SK-N-SH (cell line): ENCODE data around the gene RPN1. TPM values are rescaled to one million over a fixed set of nuclear protein-coding genes. Genes with fewer than 3 reads are reported as not detected.

Experiments used
- CTCF ChIA-PET: fragments of 300-600, 350-600 bp; formaldehyde crosslinking; extraction: SDS; loops from one replicate; lab custom pipeline; 2021; lab: Yijun Ruan, JAX
- POLR2A ChIA-PET: fragments of 350-600 bp; sonication (Branson Sonifier 250); formaldehyde crosslinking; extraction: SDS; loops from one replicate; lab custom pipeline; 2020; ENCODE audit warnings: antibody characterized with exemption, inconsistent platforms; lab: Yijun Ruan, JAX
- DNase-seq: peaks from one replicate; pipeline ENCODE4 v3.0.0; 2012
- H2AFZ ChIP-seq: fragments of 200-600 bp; sonication (generic); 2 replicates; pipeline ENCODE4 v1.8.1; 2016; ENCODE audit warnings: antibody characterized with exemption, mild to moderate bottlenecking, low read depth
- H3F3A ChIP-seq: fragments of 200-600 bp; sonication (generic); replicated peaks from 2 replicates; pipeline ENCODE3; 2016; ENCODE audit warnings: antibody characterized with exemption, mild to moderate bottlenecking; ENCODE audit not compliant: insufficient read depth
- H3K27ac ChIP-seq, 2 experiments: fragments of 200-500 bp in 1 of 2; fragments of 200-600 bp in 1 of 2; sonication (Bioruptor generic) in 1 of 2; sonication (generic), shearing (Covaris generic) in 1 of 2; 2 replicates each; pipeline versions ENCODE4 v1.5.1 to v1.6.1; 2014 to 2016; ENCODE audit warnings: low read depth in 2 of 2, inconsistent platforms in 1 of 2, low read length in 1 of 2, mild to moderate bottlenecking in 1 of 2, mixed read lengths in 1 of 2
- H3K27me3 ChIP-seq: fragments of 200-600 bp; sonication (generic), shearing (Covaris generic); 2 replicates; pipeline ENCODE4 v1.6.1; 2016; ENCODE audit warnings: mixed run types; ENCODE audit not compliant: insufficient read depth
- H3K36me3 ChIP-seq, 2 experiments: fragments of 200-500 bp in 1 of 2; fragments of 200-600 bp in 1 of 2; sonication (Bioruptor generic) in 1 of 2; sonication (generic) in 1 of 2; replicated peaks in 1 of 2; 2 replicates each; pipeline versions ENCODE3 to v1.5.1; 2014 to 2016; ENCODE audit warnings: low read length in 1 of 2, mild to moderate bottlenecking in 1 of 2; ENCODE audit not compliant: insufficient read depth in 2 of 2, control insufficient read depth in 1 of 2
- H3K4me1 ChIP-seq, 2 experiments: fragments of 200-500 bp in 1 of 2; fragments of 200-600 bp in 1 of 2; sonication (Bioruptor generic) in 1 of 2; sonication (generic), shearing (Covaris generic) in 1 of 2; 2 replicates each; pipeline versions ENCODE4 v1.5.1 to v1.6.1; 2014 to 2016; ENCODE audit warnings: low read depth in 1 of 2, low read length in 1 of 2, mixed run types in 1 of 2; ENCODE audit not compliant: insufficient read depth in 2 of 2, control insufficient read depth in 1 of 2
- H3K4me2 ChIP-seq: fragments of 200-600 bp; sonication (generic), shearing (Covaris generic); 2 replicates; pipeline ENCODE4 v1.6.1; 2017; ENCODE audit warnings: mixed run types
- H3K4me3 ChIP-seq, 2 experiments: fragments of 200-500 bp in 1 of 2; fragments of 200-600 bp in 1 of 2; sonication (Bioruptor generic) in 1 of 2; sonication (generic), shearing (Covaris generic) in 1 of 2; 2 replicates each; pipeline versions ENCODE4 v1.5.1 to v1.8.1; 2014 to 2016; ENCODE audit warnings: low read depth in 2 of 2, inconsistent platforms in 1 of 2, low read length in 1 of 2, mild to moderate bottlenecking in 1 of 2, mixed read lengths in 1 of 2, moderate library complexity in 1 of 2
- H3K79me2 ChIP-seq: fragments of 200-600 bp; sonication (generic); 2 replicates; pipeline ENCODE4 v1.8.1; 2017; ENCODE audit warnings: mild to moderate bottlenecking; ENCODE audit not compliant: insufficient read depth
- H3K9ac ChIP-seq: fragments of 200-600 bp; sonication (generic); 2 replicates; pipeline ENCODE4 v1.6.1; 2017; ENCODE audit warnings: mixed run types
- H3K9me2 ChIP-seq: fragments of 200-600 bp; sonication (generic); 2 replicates; pipeline ENCODE4 v1.6.1; 2017; ENCODE audit warnings: mixed run types
- H3K9me3 ChIP-seq: fragments of 200-600 bp; sonication (generic); 2 replicates; pipeline ENCODE4 v1.6.1; 2017; ENCODE audit warnings: mixed run types, mild to moderate bottlenecking, moderate library complexity
- H4K20me1 ChIP-seq: fragments of 200-600 bp; sonication (generic); 2 replicates; pipeline ENCODE4 v1.6.1; 2017; ENCODE audit warnings: mild to moderate bottlenecking, mixed run types; ENCODE audit not compliant: insufficient read depth
- EZH2phosphoT487 ChIP-seq: fragments of 200-600 bp; sonication (generic); IDR thresholded peaks from 2 replicates; pipeline ENCODE4 v1.6.1; 2017; ENCODE audit warnings: low read depth, mixed run types, mild to moderate bottlenecking, antibody characterized with exemption, moderate library complexity, borderline replicate concordance
- FOSL2 ChIP-seq: IDR thresholded peaks from 2 replicates; pipeline ENCODE4 v1.4.0; 2012; ENCODE audit warnings: low read depth, mild to moderate bottlenecking, moderate library complexity, borderline replicate concordance
- FOXJ3 ChIP-seq: sonication (generic); formaldehyde crosslinking; IDR thresholded peaks from 2 replicates; pipeline ENCODE4 v1.5.1; 2020; ENCODE audit warnings: mild to moderate bottlenecking, missing genetic modification reagents
- FOXM1 ChIP-seq: IDR thresholded peaks from 2 replicates; pipeline ENCODE4 v1.4.0; 2012; ENCODE audit warnings: low read depth, mild to moderate bottlenecking
- GATA2 ChIP-seq: sonication (generic); formaldehyde crosslinking; IDR thresholded peaks from 2 replicates; pipeline ENCODE4 v1.5.0; 2020; ENCODE audit warnings: mild to moderate bottlenecking, missing genetic modification reagents
- POLR2AphosphoS5 ChIP-seq: IDR thresholded peaks from 2 replicates; pipeline ENCODE4 v1.6.1; 2012; ENCODE audit warnings: low read depth, low read length
- RCOR1 ChIP-seq: fragments of 150-350 bp; IDR thresholded peaks from 2 replicates; pipeline ENCODE4 v1.6.1; 2017; ENCODE audit warnings: antibody characterized with exemption, low read length
- SIN3A ChIP-seq: IDR thresholded peaks from 2 replicates; pipeline ENCODE4 v1.6.1; 2012; ENCODE audit warnings: low read depth, mild to moderate bottlenecking, low read length, moderate library complexity, borderline replicate concordance
- SMC3 ChIP-seq: IDR thresholded peaks from 2 replicates; pipeline ENCODE4 v1.6.1; 2012; ENCODE audit warnings: low read depth, low read length, improper control_type of control experiment
- TCF12 ChIP-seq: IDR thresholded peaks from 2 replicates; pipeline ENCODE4 v1.4.0; 2012
- TEAD4 ChIP-seq: IDR thresholded peaks from 2 replicates; pipeline ENCODE4 v1.4.0; 2012; ENCODE audit warnings: mild to moderate bottlenecking, borderline replicate concordance; ENCODE audit not compliant: insufficient read depth
- WGBS: methylation state at CpG from one replicate; pipeline ENCODE4 v1.1.6; 2017; ENCODE audit warnings: low lambda C conversion rate; 5-methylcytosine and 5-hydroxymethylcytosine counted together
- polyA plus RNA-seq, 3 experiments: library from polyadenylated mRNA; depleted of rRNA; stranded (reverse); fragments of >200 nt; gene quantifications; 2 replicates each; pipeline ENCODE4 v1.2.3, GENCODE V29; 2012
- TF ChIP-seq, protein P1 (sequence below): IDR thresholded peaks from 2 replicates; pipeline ENCODE4; 2012
- TF ChIP-seq, protein P2 (sequence below): IDR thresholded peaks from 2 replicates; pipeline ENCODE4 v1.4.0; 2012; ENCODE audit warnings: low read depth, borderline replicate concordance
- TF ChIP-seq, protein P3 (sequence below): IDR thresholded peaks from 2 replicates; pipeline ENCODE4 v1.4.0; 2012; ENCODE audit warnings: low read depth

RPN1 gene
- polyA plus RNA-seq, 1 of the 3 experiments (the other 2 are of a cell fraction), result 162 TPM

DNA sequence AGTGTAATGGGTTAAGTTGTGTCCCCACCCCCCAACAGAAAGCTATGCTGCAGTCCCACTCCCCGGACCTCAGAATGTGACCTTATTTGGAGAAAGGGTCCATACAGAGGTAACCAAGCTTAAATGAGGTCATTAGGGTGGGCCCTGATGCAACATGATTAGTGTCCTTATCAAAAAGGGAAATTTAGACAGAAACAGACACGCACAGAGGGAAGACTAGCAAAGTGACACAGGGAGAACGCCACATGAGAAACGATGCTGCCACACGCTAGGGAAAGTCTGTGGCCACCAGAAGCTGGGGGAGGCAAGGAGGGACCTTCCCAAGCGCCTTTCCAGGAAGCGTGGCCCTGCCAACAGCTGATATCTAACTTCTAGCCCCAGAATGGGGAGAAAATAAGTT is 65.4 kb downstream of the RPN1 start:
- POLR2A ChIA-PET, result interaction anchor here (1.2 kb wide), 1 partner anchor 99 kb away, joined by 4 read pairs; no protein-coding TSS in a partner anchor
- H3K9me2 ChIP-seq, result no peaks in the 10 kb centered on the region
- no peaks in the 10 kb centered on the region for H3F3A ChIP-seq
- H3K4me1 ChIP-seq, result peaks cover 0 to 10% of the 10 kb centered on the region in 2 experiments; a peak in 1 of 4 replicates
- H3K79me2 ChIP-seq, result no peaks in the 10 kb centered on the region
- 76% methylated on average over 7 of the region's 7 CpGs for WGBS
- H3K27me3 ChIP-seq, result no peaks in the 10 kb centered on the region
- no peak overlapping the region for H3K9ac ChIP-seq
- H3K36me3 ChIP-seq, result no peaks in the 10 kb centered on the region
- TF ChIP-seq GATA2 (no peak), POLR2AphosphoS5 (no peak), TCF12 (no peak), FOSL2 (no peak), RCOR1 (no peak), TEAD4 (no peak), SIN3A (no peak), SMC3 (no peak), FOXJ3 (CRISPR knock-in tag) (no peak), EZH2phosphoT487 (no peak), FOXM1 (no peak)
- TF ChIP-seq, protein P1, sequence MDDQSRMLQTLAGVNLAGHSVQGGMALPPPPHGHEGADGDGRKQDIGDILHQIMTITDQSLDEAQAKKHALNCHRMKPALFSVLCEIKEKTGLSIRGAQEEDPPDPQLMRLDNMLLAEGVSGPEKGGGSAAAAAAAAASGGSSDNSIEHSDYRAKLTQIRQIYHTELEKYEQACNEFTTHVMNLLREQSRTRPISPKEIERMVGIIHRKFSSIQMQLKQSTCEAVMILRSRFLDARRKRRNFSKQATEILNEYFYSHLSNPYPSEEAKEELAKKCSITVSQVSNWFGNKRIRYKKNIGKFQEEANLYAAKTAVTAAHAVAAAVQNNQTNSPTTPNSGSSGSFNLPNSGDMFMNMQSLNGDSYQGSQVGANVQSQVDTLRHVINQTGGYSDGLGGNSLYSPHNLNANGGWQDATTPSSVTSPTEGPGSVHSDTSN, result no peak
- TF ChIP-seq, protein P2, sequence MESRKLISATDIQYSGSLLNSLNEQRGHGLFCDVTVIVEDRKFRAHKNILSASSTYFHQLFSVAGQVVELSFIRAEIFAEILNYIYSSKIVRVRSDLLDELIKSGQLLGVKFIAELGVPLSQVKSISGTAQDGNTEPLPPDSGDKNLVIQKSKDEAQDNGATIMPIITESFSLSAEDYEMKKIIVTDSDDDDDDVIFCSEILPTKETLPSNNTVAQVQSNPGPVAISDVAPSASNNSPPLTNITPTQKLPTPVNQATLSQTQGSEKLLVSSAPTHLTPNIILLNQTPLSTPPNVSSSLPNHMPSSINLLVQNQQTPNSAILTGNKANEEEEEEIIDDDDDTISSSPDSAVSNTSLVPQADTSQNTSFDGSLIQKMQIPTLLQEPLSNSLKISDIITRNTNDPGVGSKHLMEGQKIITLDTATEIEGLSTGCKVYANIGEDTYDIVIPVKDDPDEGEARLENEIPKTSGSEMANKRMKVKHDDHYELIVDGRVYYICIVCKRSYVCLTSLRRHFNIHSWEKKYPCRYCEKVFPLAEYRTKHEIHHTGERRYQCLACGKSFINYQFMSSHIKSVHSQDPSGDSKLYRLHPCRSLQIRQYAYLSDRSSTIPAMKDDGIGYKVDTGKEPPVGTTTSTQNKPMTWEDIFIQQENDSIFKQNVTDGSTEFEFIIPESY, result no peak
- TF ChIP-seq, protein P3, sequence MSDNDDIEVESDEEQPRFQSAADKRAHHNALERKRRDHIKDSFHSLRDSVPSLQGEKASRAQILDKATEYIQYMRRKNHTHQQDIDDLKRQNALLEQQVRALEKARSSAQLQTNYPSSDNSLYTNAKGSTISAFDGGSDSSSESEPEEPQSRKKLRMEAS, result no peak
- H2AFZ ChIP-seq, result no peak overlapping the region
- H4K20me1 ChIP-seq, result no peaks in the 10 kb centered on the region
- CTCF ChIA-PET, result interaction anchor here (0.6 to 4.0 kb wide), 41 partner anchors 9 to 529 kb away, joined by 3 to 38 read pairs (median 5); no protein-coding TSS in a partner anchor
- no peaks in the 10 kb centered on the region for H3K9me3 ChIP-seq
- DNase-seq, result no peak
- H3K27ac ChIP-seq, result no peak overlapping the region
- no peak overlapping the region for H3K4me2 ChIP-seq
- H3K4me3 ChIP-seq, result no peak overlapping the region
